Spleen (tissue), 11 donors: ENCODE measurements around the gene SUMF2. TPM values are rescaled to one million over a fixed set of nuclear protein-coding genes. Genes with fewer than 3 reads are reported as not detected.
"Not testable (repeated sequence)": the region's sequence is repeated elsewhere in the genome, so short reads cannot be mapped to it uniquely, and the experiment has no call there.

Experiments used
- DNase-seq: peaks from one replicate; pipeline ENCODE4 v3.0.0-alpha.2; 2020
- H3K27ac ChIP-seq, 8 donors: fragments of 200-600 bp; sonication (generic) in 7 of 8; 1 replicate in 4 of 8; 2 replicates in 4 of 8; pipeline versions ENCODE4 v1.5.0 to v1.8.0; 2016 to 2021; ENCODE audit warnings: inconsistent platforms in 4 of 8, mild to moderate bottlenecking in 4 of 8, moderate library complexity in 1 of 8
- H3K27me3 ChIP-seq, 7 donors: fragments of 200-600 bp; sonication (generic) in 6 of 7; replicated peaks in 1 of 7; 1 replicate in 4 of 7; 2 replicates in 3 of 7; pipeline versions ENCODE4 v1.5.0 to v1.8.0; 2016 to 2021; ENCODE audit warnings: inconsistent platforms in 3 of 7, mild to moderate bottlenecking in 1 of 7
- H3K36me3 ChIP-seq, 6 donors: fragments of 200-600 bp; sonication (generic) in 5 of 6; 1 replicate in 4 of 6; 2 replicates in 2 of 6; pipeline versions ENCODE4 v1.5.0 to v1.8.0; 2016 to 2021; ENCODE audit warnings: inconsistent platforms in 2 of 6
- H3K4me1 ChIP-seq, 6 donors: fragments of 200-600 bp; sonication (generic) in 5 of 6; 1 replicate in 3 of 6; 2 replicates in 3 of 6; pipeline versions ENCODE4 v1.5.0 to v1.8.0; 2016 to 2021; ENCODE audit warnings: inconsistent platforms in 3 of 6
- H3K4me3 ChIP-seq, 8 donors: fragments of 200-600 bp; sonication (generic) in 7 of 8; 1 replicate in 4 of 8; 2 replicates in 4 of 8; pipeline versions ENCODE4 v1.5.0 to v1.8.0; 2016 to 2021; ENCODE audit warnings: inconsistent platforms in 4 of 8, mild to moderate bottlenecking in 4 of 8, moderate library complexity in 2 of 8
- H3K9me3 ChIP-seq, 8 donors: fragments of 200-600 bp; sonication (generic) in 7 of 8; 1 replicate in 4 of 8; 2 replicates in 4 of 8; pipeline versions ENCODE4 v1.5.0 to v1.8.0; 2016 to 2021; ENCODE audit warnings: inconsistent platforms in 4 of 8
- CTCF ChIP-seq, 11 experiments: fragments of 200-600 bp in 7 of 11; fragments of 450-650 bp in 4 of 11; sonication (generic) in 4 of 11; IDR thresholded peaks in 8 of 11; conservative IDR thresholded peaks in 3 of 11; 1 replicate in 7 of 11; 2 replicates in 4 of 11; pipeline versions ENCODE4 v1.4.0 to v1.8.0; 2016 to 2021; ENCODE audit warnings: antibody characterized with exemption in 11 of 11, inconsistent platforms in 4 of 11, mild to moderate bottlenecking in 1 of 11
- POLR2A ChIP-seq, 3 donors: fragments of 450-650 bp; IDR thresholded peaks; one replicate each; pipeline ENCODE4 v1.5.1; 2017; ENCODE audit warnings: antibody characterized with exemption in 3 of 3, mild to moderate bottlenecking in 1 of 3
- POLR2AphosphoS5 ChIP-seq, 3 donors: sonication (generic); formaldehyde crosslinking; IDR thresholded peaks; one replicate each; pipeline ENCODE4 v1.5.1; 2017; ENCODE audit warnings: antibody characterized with exemption in 3 of 3
- WGBS, 5 donors: extraction: QIAGEN DNeasy Blood & Tissue Kit in 3 of 5; methylation state at CpG; one replicate each; pipeline versions ENCODE4 v1.1.5 to v1.1.7; 2013 to 2018; 5-methylcytosine and 5-hydroxymethylcytosine counted together
- intact Hi-C: fragments of 100-400 bp; cut with DNase I; formaldehyde crosslinking; loops from one replicate; pipeline ENCODE4 v1.15.0; 2023; ENCODE audit warnings: low total_unique reads
- polyA plus RNA-seq, 3 donors: library from polyadenylated mRNA; stranded (reverse); fragments of 200-250 nt; gene quantifications; one replicate each; pipeline ENCODE4 v1.2.1, GENCODE V29; 2013
- total RNA-seq, 7 donors: library from RNA; depleted of rRNA in 3 of 7; stranded (reverse); fragments of >200 nt in 3 of 7; fragmentation: NEBNext Ultra II Directional in 4 of 7; extraction: Animal tissue kit (Norgen Biotek cat#: 25700) in 4 of 7; gene quantifications; one replicate each; pipeline versions ENCODE4 v1.1.0 to v1.2.1, GENCODE V29; 2016 to 2021
- donor health status: healthy with polysubstance abuse.
- donor health status: DM: no; HTN: no; CAD: no; lungs with moderate emphysema.
- donor health status: DM: no; HTN: no; CAD: no.
- donor health status: Bipolar disorder and iron deficiency.
- donor health status: healthy.
- donor health status: DM: no; HTN: no; CAD: no.
- donor health status: DM: yes; HTN: yes; CAD: no.

Gene SUMF2
- total and polyA plus RNA-seq, 10 donors = 57.1 to 145 (median 119) TPM

- Histone ChIP-seq H3K36me3 (peaks cover 0 to 36% (median 30%) of the 10 kb centered on the region in 6 donors), H3K27me3 (no peaks in the 10 kb centered on the region), H3K4me3 (peak within 1 kb of the TSS; percentile 72 to 89 (median 78)), H3K27ac (peak within 1 kb of the TSS; percentile 89 to 96 (median 94)), H3K4me1 (peaks cover 12 to 41% (median 33%) of the 10 kb centered on the region in 6 donors), H3K9me3 (peaks cover 0 to 5% (median 0%) of the 10 kb centered on the region in 8 donors)
- intact Hi-C loops = loop anchor here (10.0 kb wide), 1 partner anchor 52 kb away; the partner anchor contains the start of genes CCT6A and PSPH
- TF ChIP-seq POLR2AphosphoS5 (IDR thresholded peaks at IDR 0.05) (peak; percentile 98), CTCF (IDR thresholded peaks at IDR 0.05 in 8 of 11, conservative IDR thresholded peaks at IDR 0.05 in 3 of 11) (no peak), POLR2A (IDR thresholded peaks at IDR 0.05) (peak; percentile 37 to 66 (median 64))
- 3 to 5% (median 3%) methylated on average over 45 to 57 of the region's 57 CpGs for WGBS, 5 donors
- DNase-seq = peak; percentile 97
Measured at GRCh38 chr7:56106108-56107073, 42.3 kb downstream of the SUMF2 start, which contains the start of gene CHCHD2. Gene CHCHD2 (minus strand): TSS chr7:56106476. CDS start chr7:56106413, 63 bp downstream.

GRCh38 chr7:56107954-56108258, 43.8 kb downstream of the SUMF2 start:
- Histone ChIP-seq H3K9me3 (peaks cover 0 to 5% (median 0%) of the 10 kb centered on the region in 8 donors), H3K27me3 (no peaks in the 10 kb centered on the region), H3K4me1 (peaks cover 12 to 41% (median 33%) of the 10 kb centered on the region in 6 donors), H3K27ac (no peak overlapping the region), H3K4me3 (no peak overlapping the region), H3K36me3 (peaks cover 0 to 21% (median 15%) of the 10 kb centered on the region in 6 donors)
- 77 to 93% (median 86%) methylated on average over 1 of the region's 1 CpG for WGBS, 5 donors
- TF ChIP-seq POLR2AphosphoS5 (IDR thresholded peaks at IDR 0.05) (no peak), POLR2A (IDR thresholded peaks at IDR 0.05) (no peak), CTCF (IDR thresholded peaks at IDR 0.05 in 8 of 11, conservative IDR thresholded peaks at IDR 0.05 in 3 of 11) (no peak)
- intact Hi-C loops = loop anchor here (10.0 kb wide), 1 partner anchor 53 kb away; the partner anchor contains the start of genes CCT6A and PSPH
- no peak for DNase-seq

GRCh38 chr7:56110611-56111010, 46.5 kb downstream of the SUMF2 start:
- Histone ChIP-seq H3K4me1 (peaks cover 0 to 14% (median 12%) of the 10 kb centered on the region in 6 donors), H3K27me3 (peaks cover 0 to 10% (median under 1%) of the 10 kb centered on the region in 7 donors), H3K27ac (no peak overlapping the region), H3K4me3 (no peak overlapping the region), H3K9me3 (peaks cover 0 to 5% (median 0%) of the 10 kb centered on the region in 8 donors), H3K36me3 (no peaks in the 10 kb centered on the region)
- no peak for DNase-seq
- intact Hi-C loops = no loop called here
- 64 to 86% (median 84%) methylated on average over 1 of the region's 1 CpG for whole genome bisulfite sequencing, 5 donors
- TF ChIP-seq CTCF (IDR thresholded peaks at IDR 0.05 in 8 of 11, conservative IDR thresholded peaks at IDR 0.05 in 3 of 11) (no peak), POLR2A (IDR thresholded peaks at IDR 0.05) (no peak), POLR2AphosphoS5 (IDR thresholded peaks at IDR 0.05) (no peak)

GRCh38 chr7:56112244-56112643, 48.2 kb downstream of the SUMF2 start:
- DNase-seq, intact Hi-C loops, H3K36me3 ChIP-seq, H3K4me3 ChIP-seq, H3K9me3 ChIP-seq, H3K27ac ChIP-seq: not testable (repeated sequence)
- Histone ChIP-seq H3K27me3 (peaks cover 2 to 27% (median 14%) of the 10 kb centered on the region in 7 donors), H3K4me1 (peaks cover 0 to 14% (median 6%) of the 10 kb centered on the region in 6 donors)
- 70 to 93% (median 89%) methylated on average over 3 of the region's 3 CpGs for WGBS, 5 donors
